CD4-positive, alpha-beta T cell treated with Interleukin-15 for 1 hour (primary cell): ENCODE data around the gene ZFYVE28.

Source experiments
- DNase-seq: peaks from one replicate; pipeline ENCODE4 v3.0.0-alpha.2; 2020

ZFYVE28 gene

GRCh38 chr4:2330091-2331042 is 88.1 kb downstream of the ZFYVE28 start:
- no peak for DNase-seq

DNA sequence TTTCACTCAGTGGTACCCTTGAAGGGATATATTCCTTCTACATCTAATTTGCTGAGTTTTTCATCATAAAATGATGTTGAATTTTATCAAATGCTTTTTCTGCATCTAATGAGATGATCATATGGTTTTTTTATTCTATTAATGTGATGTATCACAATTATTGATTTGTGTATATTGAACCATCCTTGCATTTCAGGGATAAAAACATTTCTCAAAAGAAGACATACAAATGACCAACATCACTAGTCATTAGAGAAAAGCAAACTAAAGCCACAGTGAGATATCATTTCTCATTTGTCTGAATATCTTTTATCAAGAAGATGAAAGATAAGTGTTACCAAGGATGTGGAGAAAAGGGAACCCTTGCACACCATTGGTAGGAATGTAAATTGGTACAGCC is 90.9 kb downstream of the ZFYVE28 start:
- DNase-seq, result no peak

DNA sequence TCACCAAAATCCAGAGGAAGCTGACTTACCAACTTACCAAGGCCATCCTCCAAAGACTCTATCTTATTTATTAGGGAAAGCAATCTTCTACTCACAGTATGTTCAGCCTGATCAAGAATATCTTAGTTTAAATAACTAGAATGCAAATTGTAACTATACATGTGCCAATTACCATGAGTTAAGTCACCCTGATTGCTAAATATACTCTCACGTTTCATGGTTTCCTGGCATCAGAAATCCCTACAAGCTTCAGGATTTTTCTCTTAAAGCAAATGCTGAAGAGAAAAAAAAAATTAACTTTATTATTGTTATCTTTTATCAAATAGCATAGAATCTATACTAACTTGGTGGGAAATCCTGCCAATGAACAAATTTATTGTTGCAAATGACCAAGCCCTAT is 93.6 kb downstream of the ZFYVE28 start:
- DNase-seq, result no peak

- DNase-seq, result no peak
Observed at GRCh38 chr4:2322841-2323240, 95.6 kb downstream of the ZFYVE28 start.

DNA sequence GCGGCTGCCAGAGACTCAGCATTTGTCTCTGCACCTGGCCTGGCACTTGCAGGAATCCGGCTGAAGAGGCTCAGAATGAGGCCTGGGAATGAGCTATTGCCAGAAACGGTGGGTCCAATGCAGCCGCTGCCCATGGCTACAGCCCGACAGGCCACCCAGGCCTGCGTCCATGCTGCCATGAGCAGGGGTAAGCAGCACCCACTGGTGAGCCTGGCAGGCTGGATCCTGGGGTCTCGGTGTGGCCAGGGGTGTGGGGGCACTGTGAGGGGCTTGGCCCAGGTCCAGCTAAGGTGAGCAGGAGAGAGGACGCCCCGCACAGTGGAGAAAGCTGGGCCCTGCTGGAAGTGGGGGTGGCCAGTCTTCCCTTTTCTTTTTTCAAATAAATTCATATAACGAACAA is 96.2 kb downstream of the ZFYVE28 start:
- no peak for DNase-seq

GRCh38 chr4:2321279-2322196 is 96.9 kb downstream of the ZFYVE28 start:
- no peak for DNase-seq

DNA sequence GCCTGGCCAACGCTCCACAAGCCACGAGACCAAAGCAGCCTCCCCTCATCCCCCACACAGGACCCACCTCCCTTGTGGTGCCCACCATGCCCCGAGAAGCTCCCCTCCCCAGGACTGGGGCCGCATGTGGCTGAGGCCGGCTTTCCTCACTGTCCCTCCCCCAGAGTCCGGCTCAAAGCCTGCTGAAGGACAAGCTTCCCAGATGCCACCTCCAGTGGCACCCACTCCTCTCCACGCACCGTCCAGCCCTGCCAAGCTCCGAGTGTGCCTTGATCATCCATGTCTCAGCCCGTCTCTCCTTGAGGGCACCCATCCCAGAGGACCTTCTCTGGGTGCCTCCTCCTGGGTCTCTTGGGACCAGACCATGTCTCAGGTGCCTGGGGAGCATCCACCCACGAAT is 97.7 kb downstream of the ZFYVE28 start:
- no peak for DNase-seq

DNA sequence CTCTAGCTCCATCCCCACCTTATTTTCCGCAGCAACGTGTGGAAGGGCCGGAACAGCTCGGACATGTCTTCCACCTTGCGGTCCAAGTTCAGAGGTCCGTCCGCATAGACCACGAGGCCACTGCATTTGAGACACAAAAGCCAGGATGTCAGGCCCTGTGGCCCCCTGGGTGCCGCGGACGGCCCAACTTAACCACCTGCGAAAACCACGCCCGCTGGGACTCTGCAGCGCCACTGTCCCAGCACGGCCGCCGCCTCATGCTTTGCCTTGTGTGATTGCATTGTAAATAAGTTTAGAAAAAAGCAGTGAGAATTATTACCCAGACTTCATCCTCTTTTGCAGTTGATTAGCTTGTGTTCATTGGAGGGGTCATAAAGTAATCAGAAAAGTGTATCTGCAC is 98.3 kb downstream of the ZFYVE28 start:
- DNase-seq, result no peak

GRCh38 chr4:2318885-2319284 is 99.6 kb downstream of the ZFYVE28 start:
- no peak for DNase-seq

GRCh38 chr4:2318476-2318875 is 100.0 kb downstream of the ZFYVE28 start:
- no peak for DNase-seq

- DNase-seq, result no peak
Observed at GRCh38 chr4:2313366-2313765, 105.1 kb downstream of the ZFYVE28 start.

DNA sequence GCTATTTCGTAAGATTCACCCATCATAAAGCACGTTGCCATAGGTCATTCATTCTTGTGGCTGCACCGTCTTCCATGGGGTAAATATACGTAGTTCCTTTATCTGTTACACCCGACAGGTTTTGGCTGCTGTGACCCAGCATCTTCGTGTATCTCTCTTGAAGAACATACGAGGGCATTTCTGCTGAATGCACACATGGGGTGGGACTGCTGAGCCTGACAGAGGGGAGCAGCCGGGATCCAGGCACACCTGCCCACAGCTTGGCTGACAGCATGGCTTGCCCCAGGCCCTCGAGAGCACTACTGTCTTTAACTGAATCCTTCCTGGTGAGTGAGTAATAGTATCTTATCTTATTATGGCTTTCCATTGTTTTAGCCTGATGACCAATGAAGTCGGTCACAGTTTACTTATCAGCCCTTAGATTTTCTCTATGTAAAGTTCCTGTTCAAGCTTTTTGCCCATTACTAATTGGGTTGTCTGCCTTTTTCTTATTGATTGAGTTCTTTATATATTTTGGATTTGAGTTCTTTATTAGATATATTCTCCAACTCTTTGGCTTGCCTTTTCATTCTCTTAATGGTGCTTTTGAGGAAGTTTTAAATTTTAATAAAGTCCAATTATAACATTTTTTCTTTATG is 111.6 kb downstream of the ZFYVE28 start:
- DNase-seq, result no peak

DNA sequence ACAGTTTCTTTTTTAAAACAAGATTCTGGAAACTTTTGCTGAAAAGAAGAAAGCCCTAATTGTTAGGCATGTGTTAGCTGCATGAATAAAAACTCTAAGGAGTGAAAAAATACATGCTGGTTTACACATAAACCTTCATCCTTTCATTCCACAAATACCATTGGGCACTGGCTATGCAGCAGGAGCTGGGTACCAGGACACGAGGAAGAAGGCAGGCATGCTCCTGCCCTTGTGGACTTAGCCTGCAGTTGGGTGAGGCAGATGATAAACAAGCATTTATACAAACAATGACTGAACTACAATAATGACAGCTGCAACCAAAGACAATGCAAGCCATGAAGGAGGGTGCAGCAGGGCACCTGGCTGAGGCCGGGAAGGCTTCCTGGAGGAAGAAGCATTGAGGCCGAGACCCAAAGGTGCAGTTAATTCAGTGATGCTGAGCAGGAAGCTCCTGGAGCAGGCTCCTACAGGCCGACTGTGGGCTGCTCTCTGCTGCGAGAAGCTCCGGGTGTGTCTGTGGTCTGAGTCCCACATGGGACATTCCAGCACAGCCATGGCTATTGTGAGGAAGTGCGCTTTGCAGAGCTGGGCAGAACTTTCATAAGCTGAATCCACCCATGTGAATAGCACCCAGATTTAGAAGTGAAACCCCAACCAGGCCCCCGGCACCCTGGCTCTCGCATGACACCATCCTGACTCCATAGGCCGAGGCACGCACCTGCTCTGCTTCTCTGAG is 112.5 kb downstream of the ZFYVE28 start:
- no peak for DNase-seq

DNA sequence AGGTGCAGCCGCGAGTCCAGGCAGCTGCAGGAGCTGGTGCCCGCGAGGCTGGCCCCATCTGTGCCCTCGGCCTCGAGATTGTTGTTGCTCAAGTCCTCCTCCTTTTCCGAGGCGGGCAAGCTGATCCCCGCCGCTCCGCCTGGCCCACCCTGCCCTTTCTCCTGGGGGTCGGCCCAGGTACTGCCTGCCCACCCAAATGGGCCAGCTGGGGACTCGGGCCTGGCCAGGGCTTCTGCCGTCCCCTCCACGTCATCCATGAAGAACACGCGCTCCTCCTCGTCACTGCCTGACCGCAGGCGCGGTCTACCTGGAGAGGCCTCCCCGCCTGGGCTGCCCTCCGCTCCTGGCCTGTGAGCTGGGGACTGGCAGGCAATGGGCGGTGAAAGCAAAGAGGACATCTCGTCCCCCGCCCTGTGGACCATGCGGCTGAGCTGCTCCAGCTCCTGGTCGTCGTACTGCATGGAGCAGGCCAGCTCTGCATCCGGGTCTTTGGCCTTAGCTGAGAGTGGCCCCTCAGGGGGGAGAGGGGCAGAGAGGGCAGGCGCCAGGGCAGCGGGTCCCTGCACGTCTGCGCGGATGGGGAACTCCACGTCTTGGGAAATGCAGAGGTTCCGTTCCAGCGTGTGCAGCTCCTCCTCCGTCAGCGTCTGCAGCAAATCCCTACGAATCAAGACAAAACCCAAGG is 113.4 kb downstream of the ZFYVE28 start:
- DNase-seq, result no peak

GRCh38 chr4:2304321-2304876 is 114.0 kb downstream of the ZFYVE28 start:
- no peak for DNase-seq

DNA sequence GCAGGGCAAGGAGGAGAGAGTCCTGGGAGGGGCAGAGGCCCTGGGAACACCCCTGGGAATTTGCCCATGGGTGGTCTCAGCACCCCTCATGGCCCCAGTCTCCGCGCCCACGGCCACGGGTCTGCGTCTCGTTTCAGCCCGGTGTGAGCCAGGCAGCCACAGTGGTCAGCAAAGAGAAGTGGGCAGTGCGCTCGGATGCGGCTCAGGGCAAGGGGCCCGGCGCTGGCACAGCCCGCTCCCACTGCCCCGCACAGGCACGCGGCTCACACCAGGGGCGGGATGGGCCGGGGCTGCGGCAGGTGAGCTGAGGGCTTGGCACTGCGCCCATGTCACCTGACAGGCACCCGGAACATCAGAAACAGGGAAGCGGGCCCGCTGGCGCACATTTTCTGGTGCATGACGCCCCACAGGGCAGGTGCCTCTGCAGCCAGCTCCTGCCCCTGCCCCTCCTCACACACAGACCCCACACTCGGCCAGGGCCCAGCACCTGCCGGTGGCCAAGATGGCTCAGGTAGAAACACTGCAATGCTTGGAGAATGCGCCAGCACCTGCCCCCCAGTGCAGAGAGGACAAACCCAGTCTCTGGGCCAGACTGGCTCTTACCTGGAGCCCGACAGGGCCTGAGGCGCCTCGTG is 114.6 kb downstream of the ZFYVE28 start:
- no peak for DNase-seq

DNA sequence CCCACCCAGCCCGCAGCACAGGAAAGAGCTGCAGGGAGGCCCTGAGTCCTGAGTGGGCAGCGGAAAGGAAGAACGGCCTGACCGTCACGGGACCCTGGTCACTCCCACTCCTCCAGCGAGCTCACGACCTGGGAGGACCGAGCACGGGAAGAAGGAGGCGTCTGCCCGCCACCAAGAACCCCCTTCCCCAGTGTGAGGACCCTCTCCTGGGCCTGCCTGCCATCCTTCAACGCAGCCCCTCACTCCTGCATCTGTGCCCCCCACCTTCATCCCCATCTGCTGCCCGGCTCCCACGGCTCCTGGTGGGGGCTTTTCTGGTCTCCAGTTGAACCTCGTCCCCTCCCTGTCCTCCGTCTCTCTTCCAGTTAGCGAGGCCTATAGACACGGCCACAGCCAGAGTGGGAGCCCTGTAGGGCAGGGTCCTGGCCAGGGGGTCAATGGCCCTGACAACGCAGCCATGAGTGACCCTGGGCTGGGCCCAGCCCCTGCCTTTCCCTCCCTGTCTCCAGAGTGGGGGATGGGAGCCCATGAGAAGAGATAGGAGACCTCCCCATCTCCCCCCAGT is 115.2 kb downstream of the ZFYVE28 start:
- DNase-seq, result no peak

- DNase-seq, result no peak
Observed at GRCh38 chr4:2302387-2303119, 115.9 kb downstream of the ZFYVE28 start.

DNA sequence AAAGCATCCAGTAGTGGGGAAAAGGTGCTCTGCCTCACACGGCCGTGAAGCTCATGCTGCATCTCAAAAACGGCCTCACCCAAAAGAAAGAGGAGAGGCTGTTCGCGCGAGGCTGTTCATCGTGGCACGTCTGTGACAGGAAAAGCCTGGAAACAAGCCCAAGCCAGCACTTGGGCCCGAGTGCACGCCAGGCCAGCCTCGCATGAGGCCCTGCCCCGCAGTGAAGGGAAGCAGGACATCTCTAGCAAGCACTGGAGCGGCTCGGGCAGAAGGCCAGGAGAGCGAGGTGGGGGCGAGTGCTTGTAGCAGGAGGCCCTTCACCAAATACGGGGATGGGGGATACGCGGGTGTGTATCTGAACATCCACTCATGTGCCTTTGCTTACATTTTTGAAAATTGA is 116.6 kb downstream of the ZFYVE28 start:
- DNase-seq, result no peak

DNA sequence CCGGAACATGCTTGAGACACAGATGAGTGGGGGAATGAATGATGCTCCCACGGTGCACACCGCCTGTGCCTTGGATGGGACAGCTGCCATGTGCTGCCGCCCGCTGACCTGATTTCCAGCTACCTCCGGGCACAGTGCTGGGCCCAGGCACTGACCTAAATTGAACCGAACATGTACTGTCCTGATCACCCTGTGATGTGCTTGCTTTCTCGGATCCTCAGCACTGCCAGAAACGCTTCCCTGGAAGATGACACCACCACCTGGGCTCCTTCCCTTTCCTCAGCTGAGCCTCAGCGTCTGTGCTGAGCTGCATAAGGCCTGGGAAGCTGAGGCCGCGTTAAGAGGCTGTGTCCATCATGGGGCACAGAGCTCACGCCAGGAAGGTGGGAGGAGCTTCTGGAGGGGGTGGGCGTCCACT is 117.2 kb downstream of the ZFYVE28 start:
- no peak for DNase-seq
